H1 (cell line): ENCODE measurements around the gene PPP2R2B. TPM values are rescaled to one million over a fixed set of nuclear protein-coding genes. Genes with fewer than 3 reads are reported as not detected.

ENCODE experiments used
- CTCF ChIA-PET: fragments of 300-600 bp; sonication (Branson Sonifier 250); formaldehyde crosslinking; loops from one replicate; lab custom pipeline; 2021; ENCODE audit not compliant: partially characterized antibody; lab: Charles Lee
- POLR2A ChIA-PET: fragments of 300-600 bp; sonication (Branson Sonifier 250); formaldehyde crosslinking; loops from one replicate; lab custom pipeline; 2021; ENCODE audit warnings: inconsistent platforms; ENCODE audit not compliant: partially characterized antibody; lab: Charles Lee
- DNase-seq, 2 experiments: peaks; one replicate each; pipeline versions ENCODE4 v3.0.0 to v3.0.0-alpha.2; 2010 to 2022; ENCODE audit warnings: low spot score in 2 of 2, low read depth in 1 of 2, mixed read lengths in 1 of 2
- FAIRE-seq: peaks from 2 replicates; lab custom pipeline; 2011; peaks lifted over from hg19 to GRCh38; lab: Jason Lieb, UNC
- H2AFZ ChIP-seq: 2 replicates; pipeline ENCODE4 v1.8.1; 2012; ENCODE audit warnings: low read length, inconsistent platforms
- H2AK5ac ChIP-seq: 2 replicates; pipeline ENCODE4 v1.6.1; 2013; ENCODE audit warnings: low read depth, low read length
- H2BK120ac ChIP-seq: replicated peaks from 2 replicates; pipeline ENCODE3; 2013; ENCODE audit warnings: low read depth, low read length, inconsistent platforms
- H2BK12ac ChIP-seq: 2 replicates; pipeline ENCODE4 v1.6.1; 2013; ENCODE audit warnings: low read depth, low read length
- H2BK15ac ChIP-seq: 2 replicates; pipeline ENCODE4 v1.6.1; 2013; ENCODE audit warnings: low read length
- H2BK20ac ChIP-seq: 2 replicates; pipeline ENCODE4 v1.6.1; 2013; ENCODE audit warnings: low read length
- H2BK5ac ChIP-seq: 2 replicates; pipeline ENCODE4 v1.6.1; 2013; ENCODE audit warnings: low read depth, low read length
- H3K14ac ChIP-seq: 2 replicates; pipeline ENCODE4 v1.6.1; 2013; ENCODE audit warnings: inconsistent platforms; ENCODE audit not compliant: insufficient read length
- H3K18ac ChIP-seq: 2 replicates; pipeline ENCODE4 v1.6.1; 2013; ENCODE audit warnings: low read length; ENCODE audit errors: extremely low read depth
- H3K23ac ChIP-seq: 2 replicates; pipeline ENCODE4 v1.6.1; 2013; ENCODE audit warnings: inconsistent platforms; ENCODE audit not compliant: insufficient read length
- H3K23me2 ChIP-seq: 2 replicates; pipeline ENCODE4 v1.6.1; 2013; ENCODE audit warnings: low read depth, low read length
- H3K27ac ChIP-seq: 2 replicates; pipeline ENCODE4 v1.6.1; 2011; ENCODE audit warnings: low read depth, low read length, inconsistent platforms
- H3K27me3 ChIP-seq, 4 experiments: replicated peaks in 1 of 4; 1 replicate in 1 of 4; 2 replicates in 3 of 4; pipeline versions ENCODE4 v1.6.1 to v1.8.1; 2011 to 2013; ENCODE audit warnings: low read length in 3 of 4, mild to moderate bottlenecking in 3 of 4, inconsistent platforms in 2 of 4, mixed read lengths in 2 of 4, moderate library complexity in 1 of 4; ENCODE audit not compliant: control insufficient read depth in 3 of 4, insufficient read depth in 3 of 4; ENCODE audit errors: extremely low read depth in 1 of 4
- H3K36me3 ChIP-seq, 4 experiments: 2 replicates each; pipeline versions ENCODE4 v1.6.1 to v1.8.1; 2011 to 2013; ENCODE audit warnings: mild to moderate bottlenecking in 4 of 4, low read length in 3 of 4, moderate library complexity in 2 of 4, control low read depth in 1 of 4, inconsistent platforms in 1 of 4; ENCODE audit not compliant: insufficient read depth in 4 of 4, control insufficient read depth in 2 of 4
- H3K4ac ChIP-seq: replicated peaks from 2 replicates; pipeline ENCODE3; 2013; ENCODE audit warnings: low read length, low read depth, mixed read lengths, inconsistent platforms; ENCODE audit not compliant: insufficient read length
- H3K4me1 ChIP-seq, 4 experiments: replicated peaks in 1 of 4; 1 replicate in 1 of 4; 2 replicates in 3 of 4; pipeline versions ENCODE4 v1.6.1 to v1.8.1; 2011 to 2013; ENCODE audit warnings: low read length in 3 of 4, inconsistent platforms in 2 of 4, mixed read lengths in 1 of 4; ENCODE audit not compliant: insufficient read depth in 4 of 4, control insufficient read depth in 3 of 4
- H3K4me2 ChIP-seq, 2 experiments: 2 replicates each; pipeline versions ENCODE4 v1.6.1 to v1.8.1; 2011 to 2013; ENCODE audit warnings: low read depth in 2 of 2, low read length in 2 of 2, control low read depth in 1 of 2, inconsistent platforms in 1 of 2, mild to moderate bottlenecking in 1 of 2; ENCODE audit not compliant: insufficient read depth in 1 of 2
- H3K4me3 ChIP-seq, 4 experiments: fragments of 200-600, 300-600 bp in 1 of 4; sonication (generic), shearing (Covaris generic), sonication (Bioruptor Twin) in 1 of 4; 2 replicates each; pipeline versions ENCODE4 v1.5.1 to v1.8.1; 2011 to 2016; ENCODE audit warnings: low read length in 4 of 4, low read depth in 3 of 4, control low read depth in 2 of 4, inconsistent platforms in 2 of 4, mild to moderate bottlenecking in 2 of 4, mixed read lengths in 1 of 4, moderate library complexity in 1 of 4; ENCODE audit not compliant: insufficient read depth in 2 of 4; ENCODE audit errors: extremely low read depth in 1 of 4
- H3K56ac ChIP-seq: replicated peaks from 2 replicates; pipeline ENCODE3; 2013; ENCODE audit warnings: low read depth, mild to moderate bottlenecking, mixed read lengths, low read length, inconsistent platforms; ENCODE audit not compliant: insufficient read length
- H3K79me1 ChIP-seq: 2 replicates; pipeline ENCODE4 v1.6.1; 2013; ENCODE audit warnings: low read depth, low read length, control low read depth
- H3K79me2 ChIP-seq, 2 experiments: 2 replicates each; pipeline versions ENCODE4 v1.6.1 to v1.8.1; 2012 to 2013; ENCODE audit warnings: low read length in 2 of 2, mild to moderate bottlenecking in 2 of 2, inconsistent platforms in 1 of 2; ENCODE audit not compliant: insufficient read depth in 2 of 2, control insufficient read depth in 1 of 2
- H3K9ac ChIP-seq, 4 experiments: replicated peaks in 1 of 4; 1 replicate in 1 of 4; 2 replicates in 3 of 4; pipeline versions ENCODE4 v1.6.1 to v1.8.1; 2011 to 2013; ENCODE audit warnings: low read depth in 3 of 4, low read length in 3 of 4, control low read depth in 2 of 4, mild to moderate bottlenecking in 2 of 4, moderate library complexity in 2 of 4, inconsistent platforms in 1 of 4; ENCODE audit errors: extremely low read depth in 1 of 4
- H3K9me3 ChIP-seq, 2 experiments: 2 replicates each; pipeline versions ENCODE4 v1.6.1 to v1.8.1; 2012 to 2013; ENCODE audit warnings: mild to moderate bottlenecking in 2 of 2, moderate library complexity in 2 of 2, control low read depth in 1 of 2, inconsistent platforms in 1 of 2, low read depth in 1 of 2, low read length in 1 of 2, mixed read lengths in 1 of 2; ENCODE audit not compliant: insufficient read depth in 2 of 2
- H4K20me1 ChIP-seq, 2 experiments: replicated peaks in 1 of 2; 2 replicates each; pipeline versions ENCODE3 to v1.8.1; 2011 to 2013; ENCODE audit warnings: inconsistent platforms in 2 of 2, low read length in 2 of 2, mild to moderate bottlenecking in 1 of 2; ENCODE audit not compliant: insufficient read depth in 2 of 2, control insufficient read depth in 1 of 2
- H4K5ac ChIP-seq: 2 replicates; pipeline ENCODE4 v1.6.1; 2013; ENCODE audit warnings: low read length, low read depth, mixed read lengths, inconsistent platforms; ENCODE audit not compliant: insufficient read length
- H4K8ac ChIP-seq: 2 replicates; pipeline ENCODE4 v1.8.0; 2013; ENCODE audit warnings: mild to moderate bottlenecking, moderate library complexity, low read length, inconsistent platforms; ENCODE audit not compliant: insufficient read depth; ENCODE audit errors: extremely low read depth
- H4K91ac ChIP-seq: replicated peaks from 2 replicates; pipeline ENCODE3; 2013; ENCODE audit warnings: low read length, mixed read lengths, inconsistent platforms; ENCODE audit not compliant: insufficient read length
- BACH1 ChIP-seq: IDR thresholded peaks from 2 replicates; pipeline ENCODE4 v1.6.1; 2012; ENCODE audit warnings: low read length, improper control_type of control experiment
- EGR1 ChIP-seq: IDR thresholded peaks from 2 replicates; pipeline ENCODE4 v1.6.1; 2011; ENCODE audit warnings: low read depth, low read length, borderline replicate concordance
- JUN ChIP-seq: IDR thresholded peaks from 2 replicates; pipeline ENCODE4 v1.6.1; 2011; ENCODE audit warnings: low read depth, mild to moderate bottlenecking, improper control_type of control experiment, low read length
- RAD21 ChIP-seq, 2 experiments: IDR thresholded peaks in 1 of 2; conservative IDR thresholded peaks in 1 of 2; 2 replicates each; pipeline ENCODE4 v1.6.1; 2011; ENCODE audit warnings: low read depth in 2 of 2, low read length in 2 of 2, improper control_type of control experiment in 1 of 2, inconsistent platforms in 1 of 2, mild to moderate bottlenecking in 1 of 2, moderate library complexity in 1 of 2
- SIN3A ChIP-seq, 2 experiments: IDR thresholded peaks in 1 of 2; conservative IDR thresholded peaks in 1 of 2; 2 replicates each; pipeline ENCODE4 v1.6.1; 2011 to 2012; ENCODE audit warnings: low read length in 2 of 2, improper control_type of control experiment in 1 of 2, low read depth in 1 of 2, mild to moderate bottlenecking in 1 of 2
- SIX5 ChIP-seq: IDR thresholded peaks from 2 replicates; pipeline ENCODE4 v1.6.1; 2011; ENCODE audit warnings: mild to moderate bottlenecking, low read depth, low read length
- SRF ChIP-seq: IDR thresholded peaks from 2 replicates; pipeline ENCODE4 v1.6.1; 2011; ENCODE audit warnings: mild to moderate bottlenecking, low read depth, low read length, moderate library complexity
- ZNF274 ChIP-seq: IDR thresholded peaks from 2 replicates; pipeline ENCODE4 v1.7.0; 2012; ENCODE audit warnings: low read length, borderline replicate concordance; ENCODE audit errors: extremely low read depth
- WGBS, 2 experiments: shearing (Covaris generic) in 1 of 2; methylation state at CpG; one replicate each; pipeline versions ENCODE4 v1.1.6 to v1.1.7; 2013 to 2015; ENCODE audit warnings: low lambda C conversion rate in 2 of 2, mixed read lengths in 2 of 2, inconsistent platforms in 1 of 2, low coverage in 1 of 2, missing lambda C conversion rate in 1 of 2; ENCODE audit not compliant: insufficient replicate concordance in 2 of 2, insufficient coverage in 1 of 2, insufficient read length in 1 of 2; ENCODE audit errors: extremely low coverage in 1 of 2, missing lambda C conversion rate in 1 of 2; 5-methylcytosine and 5-hydroxymethylcytosine counted together
- polyA plus RNA-seq, 7 experiments: library from polyadenylated mRNA; depleted of rRNA in 3 of 7; stranded (reverse) in 5 of 7; unstranded in 2 of 7; fragments of >200 nt in 5 of 7; fragments of 200-250 nt in 2 of 7; gene quantifications; 1 replicate in 5 of 7; 2 replicates in 1 of 7; 4 replicates in 1 of 7; pipeline versions ENCODE4 v1.2.1 to v1.2.3, GENCODE V29; 2011 to 2013; ENCODE audit warnings: missing spikeins in 2 of 7, mixed read lengths in 2 of 7
- total RNA-seq: library from RNA; stranded (reverse); fragmentation: NEBNext Ultra II Directional; extraction: Animal tissue kit (Norgen Biotek cat#: 25700); gene quantifications from 2 replicates; pipeline ENCODE4 v1.2.1, GENCODE V29; 2021
- TF ChIP-seq, protein P1 (sequence below): IDR thresholded peaks from 2 replicates; pipeline ENCODE4 v1.6.1; 2012; ENCODE audit warnings: inconsistent platforms
- TF ChIP-seq, protein P2 (sequence below), 3 experiments: IDR thresholded peaks; 1 replicate in 2 of 3; 2 replicates in 1 of 3; pipeline versions ENCODE4 v1.5.1 to v1.6.1; 2011; ENCODE audit warnings: low read length in 3 of 3, mild to moderate bottlenecking in 3 of 3, inconsistent platforms in 2 of 3, low read depth in 1 of 3, moderate library complexity in 1 of 3; ENCODE audit not compliant: insufficient read depth in 1 of 3; ENCODE audit errors: control extremely low read depth in 1 of 3

PPP2R2B gene
- total and polyA plus RNA-seq, 2 of the 8 experiments (the other 6 are each of a cell fraction or from before 2014, with no cell fraction given), result 21.1 to 37.1 TPM

DNA sequence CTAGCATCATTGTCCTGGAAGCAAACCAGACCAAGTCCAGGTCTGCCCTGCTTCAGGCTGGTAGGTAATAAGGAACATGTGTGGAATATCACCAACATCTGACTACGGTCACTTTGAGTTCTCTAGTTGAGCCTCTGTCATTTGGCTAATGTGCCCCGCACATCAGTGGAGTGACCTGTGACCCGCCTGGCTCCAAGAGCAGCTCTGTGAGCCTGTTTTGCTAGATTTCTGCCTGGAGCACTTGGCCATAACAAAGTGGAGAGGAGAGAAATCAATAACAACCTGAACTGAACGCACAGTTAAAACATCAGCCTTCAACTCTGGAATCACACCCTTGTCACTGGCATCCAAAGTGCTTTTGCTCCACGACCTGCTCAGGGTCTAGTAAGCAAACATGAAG lies 115.7 kb downstream of the PPP2R2B start (continued):
- no peak for TF ChIP-seq BACH1

DNA sequence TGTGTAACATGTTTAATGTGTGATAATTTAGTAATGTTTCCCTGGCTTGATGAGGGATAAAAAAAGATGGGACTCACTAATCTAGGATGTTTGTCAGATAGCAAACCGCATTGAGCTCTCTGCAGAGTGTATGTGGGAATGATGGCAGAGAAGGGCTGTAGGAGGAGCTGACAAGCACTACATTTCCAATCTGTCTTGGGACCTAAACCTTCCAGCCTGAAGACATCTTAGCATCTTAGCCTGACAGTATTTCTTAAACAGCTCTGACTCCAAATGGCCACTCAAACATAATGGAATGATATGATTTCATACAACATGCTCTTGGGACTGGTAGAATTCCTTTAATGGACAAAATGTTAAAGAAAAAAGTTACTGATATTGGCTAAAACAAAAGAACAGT lies 116.7 kb downstream of the PPP2R2B start:
- no peak overlapping the region for H4K8ac ChIP-seq
- H3K79me1 ChIP-seq, result no peaks in the 10 kb centered on the region
- H3K4me3 ChIP-seq, result no peak overlapping the region
- H2AFZ ChIP-seq, result no peak overlapping the region
- no peaks in the 10 kb centered on the region for H3K27me3 ChIP-seq
- H2BK120ac ChIP-seq, result no peak overlapping the region
- no peak for FAIRE-seq
- no peak overlapping the region for H3K9ac ChIP-seq
- no peak overlapping the region for H3K56ac ChIP-seq
- H3K9me3 ChIP-seq, result no peaks in the 10 kb centered on the region
- H4K5ac ChIP-seq, result no peak overlapping the region
- no peaks in the 10 kb centered on the region for H3K23me2 ChIP-seq
- no peak overlapping the region for H3K4ac ChIP-seq
- no peak overlapping the region for H3K18ac ChIP-seq
- WGBS, 2 experiments, result 97% methylated on average over 1 of the region's 1 CpG; no CpG with 5 or more reads in 1 of the 2 experiments
- H2BK12ac ChIP-seq, result no peak overlapping the region
- H2BK20ac ChIP-seq, result no peak overlapping the region
- no peak for DNase-seq
- H3K23ac ChIP-seq, result no peak overlapping the region
- H2BK5ac ChIP-seq, result no peak overlapping the region
- no peaks in the 10 kb centered on the region for H3K79me2 ChIP-seq
- no peak overlapping the region for H2BK15ac ChIP-seq
- POLR2A ChIA-PET, result no interaction called here
- CTCF ChIA-PET, result no interaction called here
- H3K4me2 ChIP-seq, result no peak overlapping the region
- H3K14ac ChIP-seq, result no peak overlapping the region
- no peak overlapping the region for H3K27ac ChIP-seq
- H3K4me1 ChIP-seq, result no peaks in the 10 kb centered on the region
- H2AK5ac ChIP-seq, result no peak overlapping the region
- no peaks in the 10 kb centered on the region for H4K20me1 ChIP-seq
- H4K91ac ChIP-seq, result no peak overlapping the region
- H3K36me3 ChIP-seq, result no peaks in the 10 kb centered on the region
- TF ChIP-seq EGR1 (no peak), SIX5 (no peak), SIN3A (conservative IDR thresholded peaks at IDR 0.05 in 1 of 2, IDR thresholded peaks at IDR 0.05 in 1 of 2; ENCODE audit: low read depth in 1 of 2, low read length in 2 of 2) (no peak), SRF (no peak), ZNF274 (no peak), RAD21 (IDR thresholded peaks at IDR 0.05 in 1 of 2, conservative IDR thresholded peaks at IDR 0.05 in 1 of 2; ENCODE audit: low read depth in 2 of 2, low read length in 2 of 2) (no peak), JUN (no peak)
- TF ChIP-seq, protein P1, sequence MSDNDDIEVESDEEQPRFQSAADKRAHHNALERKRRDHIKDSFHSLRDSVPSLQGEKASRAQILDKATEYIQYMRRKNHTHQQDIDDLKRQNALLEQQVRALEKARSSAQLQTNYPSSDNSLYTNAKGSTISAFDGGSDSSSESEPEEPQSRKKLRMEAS, result no peak
- TF ChIP-seq, protein P2, sequence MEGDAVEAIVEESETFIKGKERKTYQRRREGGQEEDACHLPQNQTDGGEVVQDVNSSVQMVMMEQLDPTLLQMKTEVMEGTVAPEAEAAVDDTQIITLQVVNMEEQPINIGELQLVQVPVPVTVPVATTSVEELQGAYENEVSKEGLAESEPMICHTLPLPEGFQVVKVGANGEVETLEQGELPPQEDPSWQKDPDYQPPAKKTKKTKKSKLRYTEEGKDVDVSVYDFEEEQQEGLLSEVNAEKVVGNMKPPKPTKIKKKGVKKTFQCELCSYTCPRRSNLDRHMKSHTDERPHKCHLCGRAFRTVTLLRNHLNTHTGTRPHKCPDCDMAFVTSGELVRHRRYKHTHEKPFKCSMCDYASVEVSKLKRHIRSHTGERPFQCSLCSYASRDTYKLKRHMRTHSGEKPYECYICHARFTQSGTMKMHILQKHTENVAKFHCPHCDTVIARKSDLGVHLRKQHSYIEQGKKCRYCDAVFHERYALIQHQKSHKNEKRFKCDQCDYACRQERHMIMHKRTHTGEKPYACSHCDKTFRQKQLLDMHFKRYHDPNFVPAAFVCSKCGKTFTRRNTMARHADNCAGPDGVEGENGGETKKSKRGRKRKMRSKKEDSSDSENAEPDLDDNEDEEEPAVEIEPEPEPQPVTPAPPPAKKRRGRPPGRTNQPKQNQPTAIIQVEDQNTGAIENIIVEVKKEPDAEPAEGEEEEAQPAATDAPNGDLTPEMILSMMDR (IDR thresholded peaks at IDR 0.05; ENCODE audit: control extremely low read depth in 1 of 3, insufficient read depth in 1 of 3, low read depth in 1 of 3, low read length in 3 of 3), result no peak
